Smooth muscle cell (in vitro differentiated cells): Measurements from ENCODE around the gene CFI. TPM values are rescaled to one million over a fixed set of nuclear protein-coding genes. Genes with fewer than 3 reads are reported as not detected.

ENCODE experiments used
- DNase-seq: peaks from one replicate; lab custom pipeline; 2025; ENCODE audit not compliant: unreplicated experiment; lab: John Stamatoyannopoulos, UW
- H2AFZ ChIP-seq: fragments of 200-600 bp; sonication (generic); 2 replicates; pipeline ENCODE4 v1.6.0; 2016; ENCODE audit warnings: antibody characterized with exemption, low read depth, mild to moderate bottlenecking
- H3F3A ChIP-seq: fragments of 200-600 bp; sonication (generic); 2 replicates; pipeline ENCODE4 v1.6.0; 2017; ENCODE audit warnings: antibody characterized with exemption, low read depth
- H3K27ac ChIP-seq: fragments of 200-600 bp; sonication (generic); 2 replicates; pipeline ENCODE4 v1.5.1; 2016; ENCODE audit warnings: low read depth, mild to moderate bottlenecking
- H3K27me3 ChIP-seq: fragments of 200-600 bp; sonication (generic); 2 replicates; pipeline ENCODE4 v1.6.1; 2016; ENCODE audit warnings: low read depth, mild to moderate bottlenecking
- H3K36me3 ChIP-seq: fragments of 200-600 bp; sonication (generic); 2 replicates; pipeline ENCODE4 v1.5.1; 2016; ENCODE audit warnings: low read depth
- H3K4me1 ChIP-seq: fragments of 200-600 bp; sonication (generic); 2 replicates; pipeline ENCODE4 v1.5.1; 2016; ENCODE audit warnings: low read depth
- H3K4me2 ChIP-seq: fragments of 200-600 bp; sonication (generic); 2 replicates; pipeline ENCODE4 v1.6.0; 2016; ENCODE audit warnings: mild to moderate bottlenecking
- H3K4me3 ChIP-seq: fragments of 200-600 bp; sonication (generic); 2 replicates; pipeline ENCODE4 v1.5.1; 2016; ENCODE audit warnings: mild to moderate bottlenecking
- H3K79me2 ChIP-seq: fragments of 200-600 bp; sonication (generic); 2 replicates; pipeline ENCODE4 v1.6.0; 2016; ENCODE audit warnings: low read depth, mild to moderate bottlenecking
- H3K9ac ChIP-seq: fragments of 200-600 bp; sonication (generic); 2 replicates; pipeline ENCODE4 v1.6.0; 2016; ENCODE audit warnings: low read depth
- H3K9me3 ChIP-seq: fragments of 200-600 bp; sonication (generic); replicated peaks from 2 replicates; pipeline ENCODE4 v1.5.1; 2016; ENCODE audit warnings: low read depth
- H4K20me1 ChIP-seq: fragments of 200-600 bp; sonication (generic); 2 replicates; pipeline ENCODE4 v1.6.0; 2016; ENCODE audit warnings: low read depth
- WGBS: methylation state at CpG from one replicate; pipeline ENCODE4 v1.1.7; 2016; ENCODE audit warnings: low lambda C conversion rate; 5-methylcytosine and 5-hydroxymethylcytosine counted together
- polyA plus RNA-seq: library from polyadenylated mRNA; unstranded; fragments of >200 nt; fragmentation: Nextera tagmentation; extraction: Ambion mirVana; gene quantifications from 2 replicates; pipeline ENCODE4 v1.2.1, GENCODE V29; 2016
- total RNA-seq: library from RNA; depleted of rRNA; stranded (reverse); fragments of >200 nt; gene quantifications from 2 replicates; pipeline ENCODE4 v1.2.3, GENCODE V29; 2014
- TF ChIP-seq, protein P1 (sequence below): fragments of 200-600 bp; sonication (generic); IDR thresholded peaks from 2 replicates; pipeline ENCODE4 v1.5.1; 2017; ENCODE audit warnings: borderline replicate concordance, mild to moderate bottlenecking, antibody characterized with exemption; ENCODE audit not compliant: insufficient read depth, poor library complexity, severe bottlenecking

The CFI gene
- total and polyA plus RNA-seq, 2 experiments from 2014 or later: 0.63 to 1.1 TPM

DNA sequence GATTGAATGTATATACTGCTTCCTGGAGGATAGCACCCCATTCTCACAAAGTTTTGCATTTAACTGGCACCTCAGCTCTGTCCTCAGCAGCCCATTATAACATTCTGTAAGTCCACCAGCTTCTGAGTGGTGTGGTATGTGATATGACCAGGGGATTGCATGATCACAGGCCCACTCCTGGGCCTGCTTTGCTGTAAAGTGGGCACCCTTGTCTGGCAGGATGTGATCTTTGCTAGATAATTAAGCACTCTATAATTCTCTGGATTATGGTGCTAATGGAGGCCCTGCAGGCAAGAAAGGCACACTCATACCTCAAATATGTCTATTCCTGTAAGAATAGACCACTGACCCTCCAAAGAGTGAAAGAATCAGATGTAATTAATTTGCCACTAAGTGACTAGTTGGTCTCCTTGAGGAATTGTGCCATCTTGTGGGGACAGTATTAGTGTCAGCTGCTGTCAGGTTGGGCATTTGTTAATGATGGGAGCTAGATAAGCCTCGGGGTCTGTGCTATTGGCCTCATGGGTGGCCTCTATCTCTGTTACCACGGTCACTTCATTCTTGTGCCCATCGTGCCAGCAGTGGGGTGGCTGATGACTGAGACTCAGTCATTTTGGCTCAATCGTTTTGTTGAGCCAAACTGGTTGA is 2.2 kb upstream of the CFI start:
- H3K9me3 ChIP-seq: no peaks in the 10 kb centered on the region
- H4K20me1 ChIP-seq: no peaks in the 10 kb centered on the region
- H3K4me1 ChIP-seq: no peaks in the 10 kb centered on the region
- H3K27me3 ChIP-seq: no peaks in the 10 kb centered on the region
- TF ChIP-seq, protein P1, sequence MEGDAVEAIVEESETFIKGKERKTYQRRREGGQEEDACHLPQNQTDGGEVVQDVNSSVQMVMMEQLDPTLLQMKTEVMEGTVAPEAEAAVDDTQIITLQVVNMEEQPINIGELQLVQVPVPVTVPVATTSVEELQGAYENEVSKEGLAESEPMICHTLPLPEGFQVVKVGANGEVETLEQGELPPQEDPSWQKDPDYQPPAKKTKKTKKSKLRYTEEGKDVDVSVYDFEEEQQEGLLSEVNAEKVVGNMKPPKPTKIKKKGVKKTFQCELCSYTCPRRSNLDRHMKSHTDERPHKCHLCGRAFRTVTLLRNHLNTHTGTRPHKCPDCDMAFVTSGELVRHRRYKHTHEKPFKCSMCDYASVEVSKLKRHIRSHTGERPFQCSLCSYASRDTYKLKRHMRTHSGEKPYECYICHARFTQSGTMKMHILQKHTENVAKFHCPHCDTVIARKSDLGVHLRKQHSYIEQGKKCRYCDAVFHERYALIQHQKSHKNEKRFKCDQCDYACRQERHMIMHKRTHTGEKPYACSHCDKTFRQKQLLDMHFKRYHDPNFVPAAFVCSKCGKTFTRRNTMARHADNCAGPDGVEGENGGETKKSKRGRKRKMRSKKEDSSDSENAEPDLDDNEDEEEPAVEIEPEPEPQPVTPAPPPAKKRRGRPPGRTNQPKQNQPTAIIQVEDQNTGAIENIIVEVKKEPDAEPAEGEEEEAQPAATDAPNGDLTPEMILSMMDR: peak; percentile 46
- H3K9ac ChIP-seq: no peak overlapping the region
- DNase-seq: no peak
- WGBS: 26% methylated on average over 4 of the region's 4 CpGs
- no peak overlapping the region for H2AFZ ChIP-seq
- no peaks in the 10 kb centered on the region for H3K79me2 ChIP-seq
- no peaks in the 10 kb centered on the region for H3K36me3 ChIP-seq
- no peak overlapping the region for H3K4me2 ChIP-seq
- H3K27ac ChIP-seq: no peak overlapping the region
- no peak overlapping the region for H3K4me3 ChIP-seq
- no peaks in the 10 kb centered on the region for H3F3A ChIP-seq

DNA sequence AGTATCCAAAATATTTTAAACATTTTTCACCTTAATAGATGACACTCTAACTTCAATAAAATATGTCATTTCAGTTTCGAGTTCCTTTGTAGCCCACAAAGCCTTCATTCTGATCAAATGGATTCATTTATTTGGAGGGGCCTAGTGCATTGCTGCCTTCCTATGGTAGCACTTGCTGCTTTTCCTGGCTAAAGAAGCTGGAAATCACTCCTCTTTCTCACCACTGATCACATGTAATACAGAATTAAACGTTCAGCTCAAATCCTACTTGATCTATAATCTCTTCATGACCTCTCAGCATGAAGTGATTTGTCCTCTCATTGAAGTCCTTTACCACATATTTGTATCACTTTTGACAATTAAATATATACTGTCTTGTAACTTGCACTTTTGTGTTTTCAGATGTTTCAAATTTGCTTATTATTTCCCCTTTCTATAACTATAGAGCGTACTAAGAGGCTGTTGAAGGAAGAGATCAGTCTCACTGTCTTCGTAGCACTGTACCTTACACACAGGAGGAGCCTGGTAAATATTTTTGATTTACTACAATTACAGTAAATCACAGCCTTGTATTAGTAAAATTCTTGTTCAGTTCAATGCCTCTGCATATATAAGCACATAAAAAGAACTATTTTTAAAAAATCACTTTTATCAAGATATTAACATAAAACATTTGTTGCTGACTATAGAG is 555 bp downstream of the CFI start:
- peak overlapping the region; percentile 40 for H3K4me3 ChIP-seq
- H3K79me2 ChIP-seq: no peaks in the 10 kb centered on the region
- no peak overlapping the region for H3K4me2 ChIP-seq
- no peaks in the 10 kb centered on the region for H3F3A ChIP-seq
- H3K27me3 ChIP-seq: no peaks in the 10 kb centered on the region
- no peaks in the 10 kb centered on the region for H3K4me1 ChIP-seq
- no peaks in the 10 kb centered on the region for H4K20me1 ChIP-seq
- H2AFZ ChIP-seq: peak overlapping the region; percentile 68
- TF ChIP-seq, protein P1: no peak
- peaks cover 5% of the 10 kb centered on the region for H3K9me3 ChIP-seq
- 87% methylated on average over 4 of the region's 4 CpGs for WGBS
- no peak for DNase-seq
- no peaks in the 10 kb centered on the region for H3K36me3 ChIP-seq
- H3K9ac ChIP-seq: no peak overlapping the region
- H3K27ac ChIP-seq: no peak overlapping the region

DNA sequence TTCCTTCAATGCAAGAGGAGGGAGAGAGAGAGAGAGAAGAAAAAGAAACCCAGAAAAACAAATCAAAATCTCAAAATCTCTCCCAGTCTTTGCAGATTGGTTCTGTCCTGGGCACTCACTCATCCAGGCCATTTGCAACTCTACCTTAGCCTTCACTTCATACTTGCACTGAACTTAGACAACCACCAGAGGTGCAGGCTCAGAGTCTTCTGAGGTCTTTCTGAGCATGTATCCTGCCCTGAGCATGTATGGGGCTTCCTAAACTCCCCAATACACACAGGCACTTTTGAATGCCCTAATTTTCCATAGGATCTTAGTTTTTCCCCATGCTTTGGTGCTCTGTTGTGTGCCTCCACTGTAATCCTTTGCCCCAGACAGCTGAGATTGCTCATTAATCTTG is 2.9 kb downstream of the CFI start:
- H2AFZ ChIP-seq: no peak overlapping the region
- no peak overlapping the region for H3K9ac ChIP-seq
- TF ChIP-seq, protein P1: no peak
- H3K4me2 ChIP-seq: no peak overlapping the region
- H3K27me3 ChIP-seq: no peaks in the 10 kb centered on the region
- DNase-seq: no peak
- H3K9me3 ChIP-seq: peaks cover 9% of the 10 kb centered on the region
- no peaks in the 10 kb centered on the region for H3K79me2 ChIP-seq
- no peaks in the 10 kb centered on the region for H3F3A ChIP-seq
- no peaks in the 10 kb centered on the region for H3K4me1 ChIP-seq
- no peak overlapping the region for H3K27ac ChIP-seq
- H4K20me1 ChIP-seq: no peaks in the 10 kb centered on the region
- no peak overlapping the region for H3K4me3 ChIP-seq
- H3K36me3 ChIP-seq: no peaks in the 10 kb centered on the region

DNA sequence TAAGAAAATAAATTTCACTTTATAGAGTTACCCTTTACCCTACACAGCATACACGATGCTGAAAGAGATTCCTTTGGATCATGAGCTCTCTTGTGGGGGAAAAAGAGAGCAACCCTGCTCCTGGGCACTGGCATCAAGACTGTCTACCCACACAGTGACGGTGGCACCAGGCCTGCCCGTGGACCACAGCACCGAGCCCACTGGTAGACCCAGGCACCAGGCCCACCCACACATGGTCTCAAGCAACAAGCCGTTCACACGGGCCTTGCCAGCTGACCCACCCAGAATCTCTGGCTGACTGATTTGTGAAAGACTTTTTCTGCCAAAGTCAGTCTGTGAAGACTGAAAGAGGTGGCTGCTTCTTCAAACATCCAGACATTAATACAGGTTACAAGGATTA is 6.7 kb downstream of the CFI start:
- H3K27ac ChIP-seq: no peak overlapping the region
- no peaks in the 10 kb centered on the region for H3K79me2 ChIP-seq
- DNase-seq: no peak
- H3K4me3 ChIP-seq: no peak overlapping the region
- no peaks in the 10 kb centered on the region for H3K27me3 ChIP-seq
- no peak overlapping the region for H2AFZ ChIP-seq
- no peaks in the 10 kb centered on the region for H3K36me3 ChIP-seq
- peaks cover 9% of the 10 kb centered on the region for H3K9me3 ChIP-seq
- no peaks in the 10 kb centered on the region for H3K4me1 ChIP-seq
- TF ChIP-seq, protein P1: no peak
- H3F3A ChIP-seq: no peaks in the 10 kb centered on the region
- H4K20me1 ChIP-seq: no peaks in the 10 kb centered on the region
- no peak overlapping the region for H3K4me2 ChIP-seq
- H3K9ac ChIP-seq: no peak overlapping the region
- 87% methylated on average over 6 of the region's 6 CpGs for WGBS
